ENCODE measurements around the gene VWC2L.

The VWC2L gene

GRCh38 chr2:214542866-214543265 is 132.0 kb downstream of the VWC2L start:
- DNase-seq: no peak

GRCh38 chr2:214543386-214543955 is 132.6 kb downstream of the VWC2L start:
- DNase-seq: no peak

GRCh38 chr2:214545898-214546542 is 135.2 kb downstream of the VWC2L start:
- DNase-seq: no peak

GRCh38 chr2:214547931-214548330 is 137.1 kb downstream of the VWC2L start:
- DNase-seq: no peak

- DNase-seq: no peak
Observed at GRCh38 chr2:214549946-214550345, 139.1 kb downstream of the VWC2L start.

GRCh38 chr2:214550786-214551185 is 139.9 kb downstream of the VWC2L start:
- DNase-seq: no peak

GRCh38 chr2:214557884-214558283 is 147.0 kb downstream of the VWC2L start:
- DNase-seq: no peak

GRCh38 chr2:214558341-214558740 is 147.5 kb downstream of the VWC2L start:
- no peak for DNase-seq

GRCh38 chr2:214560176-214560575 is 149.3 kb downstream of the VWC2L start:
- no peak for DNase-seq

GRCh38 chr2:214560618-214561190 is 149.8 kb downstream of the VWC2L start:
- DNase-seq: no peak

GRCh38 chr2:214565246-214565645 is 154.4 kb downstream of the VWC2L start:
- DNase-seq: no peak

- no peak for DNase-seq
Observed at GRCh38 chr2:214566457-214566856, 155.6 kb downstream of the VWC2L start.

GRCh38 chr2:214569419-214570035 is 158.7 kb downstream of the VWC2L start:
- DNase-seq: no peak

GRCh38 chr2:214574084-214574781 is 163.4 kb downstream of the VWC2L start:
- DNase-seq: no peak

GRCh38 chr2:214575030-214575429 is 164.2 kb downstream of the VWC2L start:
- no peak for DNase-seq

GRCh38 chr2:214575465-214575864 is 164.6 kb downstream of the VWC2L start:
- DNase-seq: no peak

GRCh38 chr2:214577769-214578168 is 166.9 kb downstream of the VWC2L start:
- no peak for DNase-seq

GRCh38 chr2:214578442-214578841 is 167.6 kb downstream of the VWC2L start:
- DNase-seq: no peak

GRCh38 chr2:214579035-214579434 is 168.2 kb downstream of the VWC2L start:
- no peak for DNase-seq

GRCh38 chr2:214587442-214587841 is 176.6 kb downstream of the VWC2L start:
- no peak for DNase-seq

GRCh38 chr2:214591366-214591765 is 180.5 kb downstream of the VWC2L start:
- DNase-seq: no peak

GRCh38 chr2:214592011-214592410 is 181.2 kb downstream of the VWC2L start:
- DNase-seq: no peak

GRCh38 chr2:214593727-214594126 is 182.9 kb downstream of the VWC2L start:
- DNase-seq: no peak

All from effector CD8-positive, alpha-beta T cell (primary cell).